Progenitor cell of endocrine pancreas (in vitro differentiated cells): ENCODE results near the gene NRG4. TPM values are rescaled to one million over a fixed set of nuclear protein-coding genes. Genes with fewer than 3 reads are reported as not detected.

Experiments
- DNase-seq: peaks from one replicate; pipeline ENCODE4 v3.0.0; 2021; ENCODE audit warnings: low spot score; ENCODE audit not compliant: unreplicated experiment
- H3K27ac Mint-ChIP-seq: 2 replicates; pipeline ENCODE4 v1.8.0; 2021; ENCODE audit warnings: mild to moderate bottlenecking, moderate library complexity, mixed read lengths
- H3K27me3 Mint-ChIP-seq: 2 replicates; pipeline ENCODE4 v1.8.0; 2021; ENCODE audit warnings: mixed read lengths
- H3K36me3 Mint-ChIP-seq: 2 replicates; pipeline ENCODE4 v1.8.0; 2022; ENCODE audit warnings: mixed read lengths; ENCODE audit not compliant: insufficient read depth
- H3K4me1 Mint-ChIP-seq: 2 replicates; pipeline ENCODE4 v1.8.0; 2021; ENCODE audit warnings: low read depth, mixed read lengths
- H3K4me3 Mint-ChIP-seq: 2 replicates; pipeline ENCODE4 v1.8.0; 2021; ENCODE audit warnings: low read depth, mild to moderate bottlenecking, moderate library complexity, mixed read lengths
- H3K9me3 Mint-ChIP-seq: 2 replicates; pipeline ENCODE4 v1.8.0; 2021; ENCODE audit warnings: low read depth, mixed read lengths
- CTCF ChIP-seq: fragments of 200-600 bp; sonication (generic); IDR thresholded peaks from one replicate; pipeline ENCODE4 v1.5.0; 2021; ENCODE audit warnings: antibody characterized with exemption, mild to moderate bottlenecking; ENCODE audit not compliant: unreplicated experiment
- total RNA-seq: library from RNA; stranded (reverse); gene quantifications from 2 replicates; pipeline ENCODE4 v1.2.1, GENCODE V29; 2021

The NRG4 gene
- total RNA-seq, 1 donor from 2014 or later: 1.0 TPM

DNA sequence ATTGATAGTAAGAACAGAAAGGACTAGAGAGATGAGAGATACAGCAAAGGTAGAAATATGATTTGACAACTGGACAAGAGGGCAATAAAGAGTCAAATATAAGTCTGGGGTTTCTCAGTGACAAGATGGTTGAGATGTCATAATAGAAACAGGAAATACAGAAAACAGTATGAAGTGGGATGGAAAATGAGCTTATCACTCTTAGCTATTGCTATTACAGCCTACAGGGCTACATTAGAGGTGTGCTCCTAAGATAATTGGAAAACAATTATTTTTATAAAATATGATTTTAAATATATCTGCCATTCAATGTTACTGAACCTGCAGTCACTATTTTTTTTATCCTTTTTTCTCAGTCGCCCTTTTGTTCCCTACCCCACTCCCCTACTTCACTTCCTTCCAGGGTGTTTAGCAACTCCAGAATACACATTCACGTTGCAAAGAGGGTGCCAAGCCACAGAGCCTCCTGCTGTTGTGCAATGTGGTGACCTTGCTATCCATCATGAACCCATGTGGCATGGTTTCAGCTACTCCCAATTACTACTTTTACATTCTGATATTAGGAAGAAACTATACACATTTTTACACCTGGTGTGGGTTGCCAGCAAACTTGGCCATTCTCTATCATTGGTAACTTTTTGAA, 6.0 kb downstream of the NRG4 start:
- Mint-ChIP-seq H3K27ac (no peak overlapping the region), H3K9me3 (no peaks in the 10 kb centered on the region), H3K27me3 (no peaks in the 10 kb centered on the region), H3K4me1 (peaks cover 2% of the 10 kb centered on the region), H3K36me3 (no peaks in the 10 kb centered on the region), H3K4me3 (no peak overlapping the region)
- no peak for DNase-seq
- TF ChIP-seq CTCF: no peak

GRCh38 chr15:76003364-76003763, 8.9 kb downstream of the NRG4 start:
- Mint-ChIP-seq H3K4me1 (peaks cover 2% of the 10 kb centered on the region), H3K4me3 (no peak overlapping the region), H3K36me3 (no peaks in the 10 kb centered on the region), H3K27me3 (no peaks in the 10 kb centered on the region), H3K9me3 (no peaks in the 10 kb centered on the region), H3K27ac (no peak overlapping the region)
- no peak for DNase-seq
- TF ChIP-seq CTCF: no peak

- no peak overlapping the region for H3K27ac Mint-ChIP-seq
- no peaks in the 10 kb centered on the region for H3K27me3 Mint-ChIP-seq
- H3K36me3 Mint-ChIP-seq: no peaks in the 10 kb centered on the region
- no peak for TF ChIP-seq CTCF
- DNase-seq: no peak
- H3K9me3 Mint-ChIP-seq: no peaks in the 10 kb centered on the region
- no peaks in the 10 kb centered on the region for H3K4me1 Mint-ChIP-seq
- no peak overlapping the region for H3K4me3 Mint-ChIP-seq
These were observed 16.6 kb downstream of the NRG4 start for GRCh38 chr15:75995611-75996010.

DNA sequence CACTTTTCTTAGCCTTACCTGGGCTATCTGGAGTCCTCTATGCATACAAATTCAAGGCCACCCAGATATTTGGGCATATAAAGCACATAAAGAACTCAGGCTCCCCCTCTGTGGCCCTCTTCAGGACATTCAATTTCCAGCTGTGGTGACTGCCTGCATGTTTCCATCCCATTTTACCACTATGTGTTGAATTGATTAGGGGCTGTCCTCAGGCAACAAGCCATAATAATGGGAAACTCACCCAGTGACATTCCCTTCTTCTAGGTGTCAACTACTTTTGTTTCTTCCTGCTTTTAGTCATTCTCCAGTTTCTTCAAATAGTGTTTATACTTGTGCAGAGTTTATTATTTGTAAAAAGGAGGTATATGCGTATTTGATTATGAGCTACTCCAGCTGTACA, 18.0 kb downstream of the NRG4 start:
- no peak for TF ChIP-seq CTCF
- H3K4me3 Mint-ChIP-seq: no peak overlapping the region
- H3K27ac Mint-ChIP-seq: no peak overlapping the region
- DNase-seq: no peak
- no peaks in the 10 kb centered on the region for H3K36me3 Mint-ChIP-seq
- H3K27me3 Mint-ChIP-seq: no peaks in the 10 kb centered on the region
- H3K9me3 Mint-ChIP-seq: no peaks in the 10 kb centered on the region
- H3K4me1 Mint-ChIP-seq: no peaks in the 10 kb centered on the region

- no peak for DNase-seq
- Mint-ChIP-seq H3K36me3 (no peaks in the 10 kb centered on the region), H3K27ac (no peak overlapping the region), H3K9me3 (no peaks in the 10 kb centered on the region), H3K27me3 (no peaks in the 10 kb centered on the region), H3K4me3 (no peak overlapping the region), H3K4me1 (no peaks in the 10 kb centered on the region)
- TF ChIP-seq CTCF: no peak
These were observed 19.3 kb downstream of the NRG4 start for GRCh38 chr15:75992897-75993296.
